GM19043 (cell line): ENCODE data around the gene CABCOCO1.

Experiments
- ATAC-seq: cut with Tn5 transposase; IDR thresholded peaks from one replicate; pipeline ENCODE4 v1.9.1; 2021; ENCODE audit warnings: low read depth; ENCODE audit not compliant: unreplicated experiment

CABCOCO1 gene

DNA sequence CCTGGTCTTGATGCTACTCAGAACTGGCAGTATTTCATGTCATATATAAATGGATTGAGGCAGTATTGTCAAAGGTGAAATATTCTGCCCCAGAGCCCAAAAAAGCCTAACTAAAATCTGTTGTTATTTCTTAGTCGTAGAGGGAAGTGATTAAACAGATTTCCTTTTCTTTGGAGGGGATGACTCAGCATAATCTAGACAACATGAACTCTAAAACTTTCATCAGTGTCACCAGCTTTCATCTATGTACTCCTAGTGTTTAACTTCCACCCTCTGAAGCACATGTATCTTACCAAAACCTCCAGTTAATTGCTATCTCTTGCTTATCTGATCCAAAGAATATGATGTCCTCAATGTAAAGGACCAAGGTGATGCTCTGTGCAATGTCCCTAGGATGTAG is 141.7 kb downstream of the CABCOCO1 start:
- ATAC-seq: no peak

DNA sequence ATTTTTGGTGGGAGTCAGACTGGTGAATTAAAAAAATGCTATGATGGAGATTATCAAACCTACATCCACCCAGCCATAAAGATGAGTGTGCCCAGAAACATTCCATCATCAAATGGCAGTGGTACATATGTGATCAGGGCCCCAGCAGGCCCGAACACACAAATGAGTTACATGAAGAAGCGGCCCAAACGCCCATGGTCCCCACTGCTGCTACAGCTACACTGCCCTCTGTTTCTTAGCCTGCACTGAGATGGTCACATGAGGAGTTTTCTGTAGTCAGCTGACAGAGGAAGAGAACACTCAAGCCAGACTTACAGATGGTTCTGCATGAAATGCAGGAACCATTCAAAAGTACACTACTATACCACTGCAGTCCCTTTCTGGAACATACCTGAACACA is 142.4 kb downstream of the CABCOCO1 start:
- ATAC-seq: no peak

- no peak for ATAC-seq
Measured at GRCh38 chr10:61810263-61810662, 147.5 kb downstream of the CABCOCO1 start.

DNA sequence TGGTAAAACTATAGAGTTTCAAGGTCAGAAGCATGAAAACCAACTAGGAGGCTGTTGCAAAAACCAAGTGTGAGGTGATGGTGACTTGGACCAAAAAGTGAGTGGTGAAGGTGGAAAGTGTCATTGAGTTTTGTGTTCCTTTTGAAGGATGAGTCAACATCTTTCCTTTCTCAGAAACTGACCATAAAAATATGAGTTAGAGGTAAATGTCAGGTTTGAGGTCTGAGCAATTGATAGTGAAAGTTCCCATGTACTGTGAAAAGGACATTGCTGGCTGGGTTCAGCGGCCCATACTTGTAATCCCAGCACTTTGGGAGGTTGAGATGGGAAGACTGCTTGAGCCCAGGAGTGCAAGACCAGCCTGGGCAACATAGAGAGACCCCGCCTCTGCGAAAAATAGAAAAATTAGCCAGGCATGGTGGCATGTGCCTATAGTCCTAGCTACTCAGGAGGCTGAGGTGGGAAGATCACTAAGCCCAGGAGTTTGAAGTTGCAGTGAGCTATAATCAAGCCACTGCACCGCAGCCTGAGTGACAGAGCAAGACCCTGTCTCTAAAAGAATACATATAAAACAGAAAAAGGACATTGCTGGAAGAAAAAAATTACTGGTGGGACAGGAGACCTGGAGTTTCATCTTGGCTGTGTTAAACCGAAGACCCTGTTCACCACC is 149.5 kb downstream of the CABCOCO1 start:
- peak; percentile 66 for ATAC-seq

GRCh38 chr10:61812920-61813319 is 150.2 kb downstream of the CABCOCO1 start:
- no peak for ATAC-seq

- no peak for ATAC-seq
Measured at GRCh38 chr10:61814160-61814559, 151.4 kb downstream of the CABCOCO1 start.

DNA sequence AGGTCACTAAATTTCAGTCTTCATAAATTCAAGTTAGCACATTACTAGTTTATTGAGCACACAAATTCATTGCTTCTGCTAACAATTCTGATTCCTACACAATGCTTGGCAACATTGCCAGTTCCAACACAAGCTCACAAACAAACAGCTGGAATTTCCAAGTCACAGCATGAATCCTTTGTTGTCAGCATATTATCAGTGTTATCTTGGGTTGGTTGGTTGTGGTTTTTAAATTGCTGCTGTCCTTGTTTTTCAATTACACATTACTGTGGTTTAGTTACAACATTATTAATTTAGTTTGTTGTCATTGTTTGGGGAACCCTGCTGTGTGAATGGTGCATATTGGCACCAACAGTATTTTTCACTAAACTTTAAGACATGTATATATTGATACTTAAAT is 152.8 kb downstream of the CABCOCO1 start:
- no peak for ATAC-seq
